Neural progenitor cell (in vitro differentiated cells): Measurements from ENCODE around the gene S1PR3. TPM values are rescaled to one million over a fixed set of nuclear protein-coding genes. Genes with fewer than 3 reads are reported as not detected.

Source experiments
- DNase-seq: peaks from one replicate; pipeline ENCODE4 v3.0.0-alpha.2; 2016; ENCODE audit warnings: low spot score
- H2AFZ ChIP-seq: fragments of 200-600 bp; sonication (generic); replicated peaks from 2 replicates; pipeline ENCODE4 v1.6.1; 2016; ENCODE audit warnings: antibody characterized with exemption
- H3F3A ChIP-seq: fragments of 200-600 bp; sonication (generic); 2 replicates; pipeline ENCODE4 v1.6.1; 2016; ENCODE audit warnings: antibody characterized with exemption, low read depth
- H3K27ac ChIP-seq: fragments of 200-600 bp; sonication (generic); 2 replicates; pipeline ENCODE4 v1.5.1; 2016; ENCODE audit warnings: mild to moderate bottlenecking
- H3K27me3 ChIP-seq: fragments of 200-600 bp; sonication (generic); 2 replicates; pipeline ENCODE4 v1.6.1; 2016; ENCODE audit warnings: mild to moderate bottlenecking, moderate library complexity
- H3K36me3 ChIP-seq: fragments of 200-600 bp; sonication (generic); 2 replicates; pipeline ENCODE4 v1.5.1; 2016
- H3K4me1 ChIP-seq: fragments of 200-600 bp; sonication (generic); 2 replicates; pipeline ENCODE4 v1.6.1; 2016; ENCODE audit warnings: mixed run types
- H3K4me2 ChIP-seq: fragments of 200-600 bp; sonication (generic); 2 replicates; pipeline ENCODE4 v1.6.1; 2016
- H3K4me3 ChIP-seq: fragments of 200-600 bp; sonication (generic); 2 replicates; pipeline ENCODE4 v1.5.1; 2016
- H3K79me2 ChIP-seq: fragments of 200-600 bp; sonication (generic); 2 replicates; pipeline ENCODE4 v1.6.1; 2016; ENCODE audit warnings: low read depth
- H3K9ac ChIP-seq: fragments of 200-600 bp; sonication (generic); 2 replicates; pipeline ENCODE4 v1.6.1; 2016
- H3K9me3 ChIP-seq: fragments of 200-600 bp; sonication (generic); 2 replicates; pipeline ENCODE4 v1.5.1; 2016; ENCODE audit warnings: low read depth
- H4K20me1 ChIP-seq: fragments of 200-600 bp; sonication (generic); 2 replicates; pipeline ENCODE4 v1.6.1; 2016; ENCODE audit warnings: low read depth
- H3K27ac Mint-ChIP-seq: 3 replicates; pipeline ENCODE4 v1.8.0; 2021; ENCODE audit warnings: mixed read lengths
- H3K27me3 Mint-ChIP-seq: 2 replicates; pipeline ENCODE4 v1.8.0; 2022; ENCODE audit warnings: low read depth, mild to moderate bottlenecking, inconsistent platforms, moderate library complexity, mixed read lengths; ENCODE audit not compliant: insufficient read depth
- H3K36me3 Mint-ChIP-seq: 3 replicates; pipeline ENCODE4 v1.8.0; 2021; ENCODE audit warnings: mixed read lengths
- H3K4me1 Mint-ChIP-seq: 3 replicates; pipeline ENCODE4 v1.8.0; 2021; ENCODE audit warnings: mixed read lengths
- H3K4me3 Mint-ChIP-seq: 3 replicates; pipeline ENCODE4 v1.8.0; 2021; ENCODE audit warnings: mild to moderate bottlenecking, moderate library complexity, mixed read lengths
- H3K9me3 Mint-ChIP-seq: 3 replicates; pipeline ENCODE4 v1.8.0; 2020; ENCODE audit warnings: mixed read lengths
- EZH2 ChIP-seq: fragments of 200-600 bp; sonication (generic); IDR thresholded peaks from 2 replicates; pipeline ENCODE4 v1.6.1; 2017; ENCODE audit warnings: antibody characterized with exemption, mild to moderate bottlenecking, moderate library complexity
- EZH2phosphoT487 ChIP-seq: fragments of 200-600 bp; sonication (generic); IDR thresholded peaks from 2 replicates; pipeline ENCODE4 v1.6.1; 2017; ENCODE audit warnings: antibody characterized with exemption
- total RNA-seq: library from RNA; depleted of rRNA; stranded (reverse); fragments of >200 nt; gene quantifications from 2 replicates; pipeline ENCODE4 v1.2.3, GENCODE V29; 2015; ENCODE audit warnings: low replicate concordance
- TF ChIP-seq, protein P1 (sequence below): fragments of 200-600 bp; sonication (generic); IDR thresholded peaks from 2 replicates; pipeline ENCODE4 v1.5.1; 2017; ENCODE audit warnings: antibody characterized with exemption, mild to moderate bottlenecking

Gene S1PR3
- total RNA-seq, 1 donor from 2014 or later: 21.6 TPM

DNA sequence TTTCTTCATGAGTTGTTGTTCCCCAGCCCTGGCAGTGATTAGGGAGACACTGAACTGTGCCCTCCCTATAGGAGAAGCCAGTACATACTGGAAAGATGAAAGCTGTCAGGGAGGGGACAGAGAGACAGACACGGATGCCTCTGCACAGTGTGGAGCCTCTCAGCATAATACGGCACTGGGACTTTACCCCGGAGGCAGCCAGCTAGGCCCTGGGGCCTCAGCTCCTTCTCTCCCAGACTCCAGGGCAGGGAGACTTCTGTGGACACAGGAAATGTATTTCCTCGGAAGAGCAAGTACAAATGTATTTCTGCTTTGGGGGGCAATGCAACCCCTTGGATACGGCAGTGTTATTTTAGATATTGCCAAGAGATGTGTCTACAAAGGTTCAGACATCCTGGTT, 62.0 kb downstream of the S1PR3 start:
- Histone ChIP-seq H3K9ac (no peak overlapping the region), H3K79me2 (no peaks in the 10 kb centered on the region), H4K20me1 (no peaks in the 10 kb centered on the region), H2AFZ (no peak overlapping the region), H3F3A (no peaks in the 10 kb centered on the region), H3K4me2 (no peak overlapping the region), H3K27me3 (no peaks in the 10 kb centered on the region), H3K4me3 (no peak overlapping the region), H3K36me3 (no peaks in the 10 kb centered on the region), H3K4me1 (no peaks in the 10 kb centered on the region), H3K9me3 (no peaks in the 10 kb centered on the region), H3K27ac (no peak overlapping the region)
- H3K9me3 Mint-ChIP-seq: no peaks in the 10 kb centered on the region
- TF ChIP-seq EZH2phosphoT487: no peak
- no peak for TF ChIP-seq EZH2
- TF ChIP-seq, protein P1, sequence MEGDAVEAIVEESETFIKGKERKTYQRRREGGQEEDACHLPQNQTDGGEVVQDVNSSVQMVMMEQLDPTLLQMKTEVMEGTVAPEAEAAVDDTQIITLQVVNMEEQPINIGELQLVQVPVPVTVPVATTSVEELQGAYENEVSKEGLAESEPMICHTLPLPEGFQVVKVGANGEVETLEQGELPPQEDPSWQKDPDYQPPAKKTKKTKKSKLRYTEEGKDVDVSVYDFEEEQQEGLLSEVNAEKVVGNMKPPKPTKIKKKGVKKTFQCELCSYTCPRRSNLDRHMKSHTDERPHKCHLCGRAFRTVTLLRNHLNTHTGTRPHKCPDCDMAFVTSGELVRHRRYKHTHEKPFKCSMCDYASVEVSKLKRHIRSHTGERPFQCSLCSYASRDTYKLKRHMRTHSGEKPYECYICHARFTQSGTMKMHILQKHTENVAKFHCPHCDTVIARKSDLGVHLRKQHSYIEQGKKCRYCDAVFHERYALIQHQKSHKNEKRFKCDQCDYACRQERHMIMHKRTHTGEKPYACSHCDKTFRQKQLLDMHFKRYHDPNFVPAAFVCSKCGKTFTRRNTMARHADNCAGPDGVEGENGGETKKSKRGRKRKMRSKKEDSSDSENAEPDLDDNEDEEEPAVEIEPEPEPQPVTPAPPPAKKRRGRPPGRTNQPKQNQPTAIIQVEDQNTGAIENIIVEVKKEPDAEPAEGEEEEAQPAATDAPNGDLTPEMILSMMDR: no peak
- H3K4me1 Mint-ChIP-seq: no peaks in the 10 kb centered on the region
- H3K27ac Mint-ChIP-seq: no peak overlapping the region
- H3K27me3 Mint-ChIP-seq: no peaks in the 10 kb centered on the region
- H3K4me3 Mint-ChIP-seq: no peak overlapping the region
- no peak for DNase-seq
- H3K36me3 Mint-ChIP-seq: peaks cover 18% of the 10 kb centered on the region

Other genes with a start within 250 kb of the S1PR3 start
- 0.64 and 0.99 TPM in 2 replicates for gene SHC3, start 187.3 kb downstream of the S1PR3 start, total RNA-seq